ENCODE measurements around the gene CDC42BPG. TPM values are rescaled to one million over a fixed set of nuclear protein-coding genes. Genes with fewer than 3 reads are reported as not detected.

The CDC42BPG gene, protein sequence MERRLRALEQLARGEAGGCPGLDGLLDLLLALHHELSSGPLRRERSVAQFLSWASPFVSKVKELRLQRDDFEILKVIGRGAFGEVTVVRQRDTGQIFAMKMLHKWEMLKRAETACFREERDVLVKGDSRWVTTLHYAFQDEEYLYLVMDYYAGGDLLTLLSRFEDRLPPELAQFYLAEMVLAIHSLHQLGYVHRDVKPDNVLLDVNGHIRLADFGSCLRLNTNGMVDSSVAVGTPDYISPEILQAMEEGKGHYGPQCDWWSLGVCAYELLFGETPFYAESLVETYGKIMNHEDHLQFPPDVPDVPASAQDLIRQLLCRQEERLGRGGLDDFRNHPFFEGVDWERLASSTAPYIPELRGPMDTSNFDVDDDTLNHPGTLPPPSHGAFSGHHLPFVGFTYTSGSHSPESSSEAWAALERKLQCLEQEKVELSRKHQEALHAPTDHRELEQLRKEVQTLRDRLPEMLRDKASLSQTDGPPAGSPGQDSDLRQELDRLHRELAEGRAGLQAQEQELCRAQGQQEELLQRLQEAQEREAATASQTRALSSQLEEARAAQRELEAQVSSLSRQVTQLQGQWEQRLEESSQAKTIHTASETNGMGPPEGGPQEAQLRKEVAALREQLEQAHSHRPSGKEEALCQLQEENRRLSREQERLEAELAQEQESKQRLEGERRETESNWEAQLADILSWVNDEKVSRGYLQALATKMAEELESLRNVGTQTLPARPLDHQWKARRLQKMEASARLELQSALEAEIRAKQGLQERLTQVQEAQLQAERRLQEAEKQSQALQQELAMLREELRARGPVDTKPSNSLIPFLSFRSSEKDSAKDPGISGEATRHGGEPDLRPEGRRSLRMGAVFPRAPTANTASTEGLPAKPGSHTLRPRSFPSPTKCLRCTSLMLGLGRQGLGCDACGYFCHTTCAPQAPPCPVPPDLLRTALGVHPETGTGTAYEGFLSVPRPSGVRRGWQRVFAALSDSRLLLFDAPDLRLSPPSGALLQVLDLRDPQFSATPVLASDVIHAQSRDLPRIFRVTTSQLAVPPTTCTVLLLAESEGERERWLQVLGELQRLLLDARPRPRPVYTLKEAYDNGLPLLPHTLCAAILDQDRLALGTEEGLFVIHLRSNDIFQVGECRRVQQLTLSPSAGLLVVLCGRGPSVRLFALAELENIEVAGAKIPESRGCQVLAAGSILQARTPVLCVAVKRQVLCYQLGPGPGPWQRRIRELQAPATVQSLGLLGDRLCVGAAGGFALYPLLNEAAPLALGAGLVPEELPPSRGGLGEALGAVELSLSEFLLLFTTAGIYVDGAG (N-terminal part only)
- 0.83 to 2.2 TPM (median 1.7 TPM) in 5 replicates for total RNA-seq (2022; extraction: Qiagen RNA extraction; ENCODE audit: low read depth)

DNA sequence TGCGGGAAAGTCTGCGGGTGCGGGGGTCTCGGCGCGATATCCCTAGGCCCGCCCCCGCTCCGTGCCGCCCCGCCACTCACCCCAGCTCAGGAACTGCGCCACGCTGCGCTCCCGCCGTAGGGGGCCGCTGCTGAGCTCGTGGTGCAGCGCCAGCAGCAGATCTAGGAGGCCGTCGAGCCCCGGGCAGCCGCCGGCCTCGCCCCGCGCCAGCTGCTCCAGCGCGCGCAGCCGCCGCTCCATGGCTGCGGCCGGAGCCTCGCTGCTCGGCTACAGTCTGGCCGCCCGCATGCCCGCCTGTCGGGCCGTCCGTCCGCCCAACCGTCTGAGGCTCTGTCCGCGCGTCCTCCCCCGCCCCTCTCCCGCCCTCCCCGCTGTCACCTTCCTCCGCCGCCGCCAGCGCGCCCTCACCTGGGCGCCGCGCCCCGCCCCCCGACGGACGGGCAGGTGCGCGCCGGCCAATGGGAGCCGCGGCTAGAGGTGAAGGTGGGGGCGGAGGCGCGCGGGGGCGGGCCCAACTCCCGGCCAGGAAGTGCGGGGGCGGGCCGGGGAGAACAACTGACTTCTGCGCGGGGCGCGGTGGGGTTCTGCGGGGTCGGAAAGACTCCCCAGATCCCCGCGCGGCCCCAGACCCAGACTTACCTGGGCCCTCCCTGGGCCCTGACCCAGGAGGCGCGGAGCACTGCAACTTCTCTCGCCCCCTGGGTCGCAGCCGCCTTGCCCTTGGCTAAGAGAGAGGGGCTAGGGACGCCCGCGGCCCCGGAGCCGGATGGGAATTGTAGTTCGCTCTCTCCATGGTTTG lies at the start of gene CDC42BPG:
CDC42BPG (minus strand) TSS at position 324 of the 799 bp plus-strand sequence; CDS start at position 240, 84 bp downstream.

DNA sequence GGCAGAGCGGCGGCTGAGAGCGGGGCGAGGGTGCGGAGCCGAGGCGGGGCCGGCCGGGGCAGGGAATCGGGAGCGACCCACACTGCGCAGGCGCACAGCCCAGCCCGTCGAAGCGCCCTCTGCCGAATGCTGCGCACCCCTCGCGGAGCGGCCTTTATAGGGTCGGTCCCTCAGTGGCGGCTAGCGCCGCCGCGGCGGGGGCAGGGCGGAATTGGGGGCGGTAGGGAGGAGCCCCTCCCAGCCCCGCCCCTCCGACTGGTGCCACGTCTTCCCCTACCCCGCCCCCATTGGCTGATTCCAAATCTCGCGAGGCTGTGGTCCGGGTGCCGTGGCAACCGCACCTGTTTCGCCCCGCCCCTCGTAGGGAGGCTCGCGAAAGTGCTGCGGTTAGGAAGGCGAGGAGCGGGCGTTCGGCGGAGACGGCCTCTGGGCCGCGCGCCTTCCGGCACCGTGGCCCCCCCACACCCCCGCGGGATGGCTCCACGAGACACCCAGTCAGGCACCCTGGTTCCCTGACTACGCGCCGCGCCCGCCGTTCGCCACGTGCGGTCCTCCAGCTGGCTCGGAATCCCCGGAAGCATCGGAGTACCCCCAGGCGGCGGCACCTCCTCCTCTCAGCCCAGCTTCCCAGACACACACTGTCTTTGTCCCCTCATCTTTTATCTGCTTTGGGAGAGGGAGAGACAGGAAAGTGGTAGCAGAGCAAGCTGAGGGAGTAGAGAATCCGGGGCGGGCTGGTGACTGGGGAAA lies 34.2 kb upstream of the CDC42BPG start, which contains the start of gene EHD1:
EHD1 (minus strand) TSS at position 128 of the 750 bp plus-strand sequence. CDS start 157 bp downstream, outside the sequence.

DNA sequence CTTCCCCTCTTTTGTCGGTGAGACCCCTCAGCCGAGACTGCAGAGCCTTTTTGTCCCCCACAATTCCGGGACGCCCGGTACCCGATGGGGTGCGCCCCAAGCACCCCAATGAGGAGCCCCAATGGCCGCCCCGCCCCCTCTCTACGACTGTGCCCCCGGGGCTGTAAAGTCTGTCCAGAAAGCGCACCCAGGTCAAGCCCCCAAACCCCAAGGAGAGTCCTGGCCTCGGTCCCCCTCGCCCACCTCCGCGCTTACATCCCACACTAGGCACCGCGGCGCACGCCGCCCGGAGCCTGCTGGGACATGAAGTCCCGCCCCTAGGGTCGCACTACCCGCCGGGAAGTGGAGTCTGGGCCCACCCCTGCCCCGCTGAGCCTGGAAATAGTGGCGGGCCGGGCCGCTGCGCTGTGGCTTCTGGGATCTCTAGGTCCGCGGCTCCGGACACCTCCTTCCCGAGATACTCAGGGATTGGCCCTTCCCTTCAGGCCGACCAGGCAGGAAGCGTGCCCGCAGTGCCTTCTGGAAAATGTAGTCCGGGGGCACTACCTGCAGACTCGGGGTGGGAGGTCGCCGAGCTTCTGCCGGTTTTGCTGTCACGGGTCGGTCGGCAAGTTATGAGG lies 34.1 kb downstream of the CDC42BPG start, which contains the start of gene MEN1:
MEN1 (minus strand) TSS at position 281 of the 620 bp plus-strand sequence. CDS start 442 bp downstream, outside the sequence.

GRCh38 chr11:64803158-64803845 lies 41.2 kb downstream of the CDC42BPG start, which contains the start of gene MAP4K2:
Gene MAP4K2, minus strand, starts transcription at chr11:64803214. Its CDS starts 65 bp downstream, at chr11:64803149.

GRCh38 chr11:64778473-64779298 lies 65.8 kb downstream of the CDC42BPG start, which contains the start of gene SF1:
Gene SF1, minus strand, starts transcription at chr11:64778542. Its CDS starts 150 bp downstream, at chr11:64778392.

Other genes with a start within 250 kb of the CDC42BPG start
- gene NRXN2, start 121.5 kb downstream of the CDC42BPG start, total RNA-seq (2022; extraction: Qiagen RNA extraction; ENCODE audit: low read depth), result 0.11 to 0.87 TPM (median 0.24 TPM) in 5 replicates
- gene RASGRP2, start 100.5 kb downstream of the CDC42BPG start, total RNA-seq (2022; extraction: Qiagen RNA extraction; ENCODE audit: low read depth), result 0.76 to 1.0 TPM (median 0.88 TPM) in 5 replicates
- 0.36 to 0.73 TPM (median 0.39 TPM) in 5 replicates for gene PYGM, start 84.7 kb downstream of the CDC42BPG start, total RNA-seq (2022; extraction: Qiagen RNA extraction; ENCODE audit: low read depth)
- gene SF1, start 66.1 kb downstream of the CDC42BPG start, total RNA-seq (2022; extraction: Qiagen RNA extraction; ENCODE audit: low read depth), result 158 to 212 TPM (median 184 TPM) in 5 replicates
- 5.2 to 11.6 TPM (median 9.0 TPM) in 5 replicates for gene MAP4K2, start 41.4 kb downstream of the CDC42BPG start, total RNA-seq (2022; extraction: Qiagen RNA extraction; ENCODE audit: low read depth)
- gene MEN1, start 34.1 kb downstream of the CDC42BPG start, total RNA-seq (2022; extraction: Qiagen RNA extraction; ENCODE audit: low read depth), result 22.9 to 46.9 TPM (median 42.3 TPM) in 5 replicates
- gene EHD1, start 34.0 kb upstream of the CDC42BPG start, total RNA-seq (2022; extraction: Qiagen RNA extraction; ENCODE audit: low read depth), result 93.7 to 127 TPM (median 121 TPM) in 5 replicates
- gene ATG2A, start 72.6 kb upstream of the CDC42BPG start, total RNA-seq (2022; extraction: Qiagen RNA extraction; ENCODE audit: low read depth), result 10.9 to 23.2 TPM (median 22.0 TPM) in 5 replicates
- gene PPP2R5B, start 80.0 kb upstream of the CDC42BPG start, total RNA-seq (2022; extraction: Qiagen RNA extraction; ENCODE audit: low read depth), result 2.7 to 6.1 TPM (median 4.4 TPM) in 5 replicates
- not detected in 5 replicates for gene GPHA2, start 91.2 kb upstream of the CDC42BPG start, total RNA-seq (2022; extraction: Qiagen RNA extraction; ENCODE audit: low read depth)
- not detected in 5 replicates for gene MAJIN, start 127.5 kb upstream of the CDC42BPG start, total RNA-seq (2022; extraction: Qiagen RNA extraction; ENCODE audit: low read depth)
- gene BATF2, start 152.3 kb upstream of the CDC42BPG start, total RNA-seq (2022; extraction: Qiagen RNA extraction; ENCODE audit: low read depth), result 0.54 to 0.98 TPM (median 0.74 TPM) in 5 replicates
- 167 to 190 TPM (median 185 TPM) in 5 replicates for gene ARL2, start 169.5 kb upstream of the CDC42BPG start, total RNA-seq (2022; extraction: Qiagen RNA extraction; ENCODE audit: low read depth)
- 21.9 to 25.1 TPM (median 22.4 TPM) in 5 replicates for gene SNX15, start 182.8 kb upstream of the CDC42BPG start, total RNA-seq (2022; extraction: Qiagen RNA extraction; ENCODE audit: low read depth)
- 27.0 to 62.7 TPM (median 56.1 TPM) in 5 replicates for gene SAC3D1, start 196.6 kb upstream of the CDC42BPG start, total RNA-seq (2022; extraction: Qiagen RNA extraction; ENCODE audit: low read depth)
- gene NAALADL1, start 213.9 kb upstream of the CDC42BPG start, total RNA-seq (2022; extraction: Qiagen RNA extraction; ENCODE audit: low read depth), result not detected in 5 replicates
- 53.2 to 69.3 TPM (median 67.2 TPM) in 5 replicates for gene CDCA5, start 239.4 kb upstream of the CDC42BPG start, total RNA-seq (2022; extraction: Qiagen RNA extraction; ENCODE audit: low read depth)
- gene ZFPL1, start 239.6 kb upstream of the CDC42BPG start, total RNA-seq (2022; extraction: Qiagen RNA extraction; ENCODE audit: low read depth), result 29.6 to 35.3 TPM (median 30.6 TPM) in 5 replicates